Fibroblast of skin of back (primary cell): ENCODE data around the gene CNGA3. TPM values are rescaled to one million over a fixed set of nuclear protein-coding genes. Genes with fewer than 3 reads are reported as not detected.
A peak's percentile ranks its signal among the peaks of the same experiment; 100 is the strongest.
"Not testable (repeated sequence)": the region's sequence is repeated elsewhere in the genome, so short reads cannot be mapped to it uniquely, and the experiment has no call there.

ENCODE experiments used
- DNase-seq: peaks from one replicate; pipeline ENCODE4 v3.0.0-alpha.2; 2013
- polyA plus RNA-seq, 2 experiments: library from polyadenylated mRNA; unstranded; fragments of 120-200 nt; gene quantifications; one replicate each; pipeline ENCODE4 v1.2.1, GENCODE V29; 2013; ENCODE audit not compliant: insufficient read length in 2 of 2

Gene CNGA3
- polyA plus RNA-seq (2013, experiment 1 of 2; ENCODE audit: insufficient read length): not detected
- polyA plus RNA-seq (2013, experiment 2 of 2; ENCODE audit: insufficient read length): not detected

GRCh38 chr2:98346311-98347236, at the start of gene CNGA3:
CNGA3 (plus strand) TSS chr2:98346456; CDS start chr2:98369976, 23,520 bp downstream.
- peak; percentile 35 for DNase-seq

DNA sequence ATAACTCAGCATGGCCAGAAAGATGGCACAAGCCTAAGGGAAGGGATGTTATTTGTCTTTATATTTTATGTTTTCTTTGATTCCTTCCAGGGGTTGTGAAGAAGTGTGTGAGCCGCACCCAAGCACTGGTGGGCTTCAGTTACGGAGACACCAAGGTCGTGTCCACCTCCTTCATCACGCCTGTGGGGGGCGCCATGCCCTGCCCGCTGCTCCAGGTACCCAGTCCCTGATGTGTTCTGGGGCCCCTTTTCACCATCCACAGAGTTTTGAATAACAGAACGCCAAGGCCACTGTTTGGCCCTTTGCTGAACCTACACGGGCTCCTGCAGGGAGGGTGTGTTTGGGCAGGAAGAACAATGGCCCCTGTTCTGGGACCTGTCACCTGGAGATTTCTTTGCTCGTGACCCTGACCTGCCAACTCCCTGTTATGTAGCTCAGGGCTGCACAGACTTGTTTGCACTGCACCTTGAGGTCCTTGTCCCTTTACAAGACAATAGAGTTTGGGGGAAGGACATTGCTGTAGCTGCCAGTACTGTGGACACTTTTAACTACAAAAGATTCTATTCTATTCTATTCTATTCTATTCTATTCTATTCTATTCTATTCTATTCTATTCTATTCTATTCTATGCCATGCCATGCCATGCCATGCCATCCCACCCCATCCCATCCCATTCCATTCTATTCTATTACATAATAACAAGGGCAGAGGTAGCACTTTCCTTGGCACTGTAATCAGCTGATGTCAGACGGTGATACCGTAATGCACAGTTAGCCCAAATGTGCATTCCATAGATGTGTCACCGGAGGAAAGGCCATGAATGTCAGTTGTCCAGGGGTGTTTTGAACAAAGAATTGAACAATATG, 48.2 kb upstream of the CNGA3 start:
- DNase-seq: no peak

GRCh38 chr2:98298683-98299164, 47.5 kb upstream of the CNGA3 start:
- DNase-seq: no peak

GRCh38 chr2:98299211-98299905, 46.9 kb upstream of the CNGA3 start:
- no peak for DNase-seq

- no peak for DNase-seq
Observed at GRCh38 chr2:98300141-98300874, 45.9 kb upstream of the CNGA3 start.

DNA sequence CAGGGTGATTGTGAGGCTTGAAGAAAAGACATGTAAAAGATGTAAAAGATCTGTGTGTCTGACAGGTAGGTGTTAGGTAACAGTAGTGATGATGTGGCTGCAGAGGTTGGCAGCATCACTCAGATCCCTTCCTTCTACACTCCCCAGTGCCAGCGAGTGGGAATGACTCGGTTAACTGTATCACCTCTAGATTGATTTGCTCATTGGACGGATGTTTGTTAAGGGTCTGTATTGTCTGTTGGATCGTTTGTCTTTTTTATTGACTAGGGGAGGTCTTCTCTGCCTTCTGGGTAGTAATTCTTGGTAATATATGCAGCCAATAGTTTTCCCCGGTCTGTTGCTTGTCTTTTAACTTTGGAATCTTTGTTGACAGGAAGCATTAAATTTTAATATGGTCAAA, 44.8 kb upstream of the CNGA3 start:
- DNase-seq: no peak

DNA sequence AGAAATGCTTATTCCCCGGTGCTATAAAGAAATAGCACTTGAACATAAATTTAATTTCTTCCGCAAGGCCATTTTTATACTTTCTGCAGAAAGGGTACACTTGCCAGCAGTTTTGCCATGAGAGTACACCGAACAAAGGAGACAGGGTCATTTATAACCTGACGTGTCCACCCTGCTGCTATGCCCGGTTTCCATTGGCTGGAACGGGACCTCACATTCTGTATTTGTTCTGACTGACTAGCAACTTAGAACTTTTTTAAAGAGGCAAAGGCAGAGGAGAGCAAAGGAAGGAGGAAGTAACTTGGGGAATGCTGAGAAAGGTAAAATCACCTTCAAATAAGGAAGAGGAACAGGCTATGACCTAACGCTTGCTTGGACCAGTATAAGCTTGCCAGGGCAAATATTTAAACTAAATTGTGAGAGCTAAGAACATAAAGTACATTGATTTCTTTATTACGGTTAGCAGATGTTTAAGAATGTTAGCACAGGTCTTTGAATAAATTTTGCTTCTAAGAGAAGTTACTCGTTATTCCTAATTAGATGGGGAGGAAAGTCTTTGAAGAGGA, 39.0 kb upstream of the CNGA3 start:
- not testable (repeated sequence) for DNase-seq

- peak; percentile 23 for DNase-seq
Observed at GRCh38 chr2:98308068-98308467, 38.2 kb upstream of the CNGA3 start.

- no peak for DNase-seq
Observed at GRCh38 chr2:98308532-98308931, 37.7 kb upstream of the CNGA3 start.

DNA sequence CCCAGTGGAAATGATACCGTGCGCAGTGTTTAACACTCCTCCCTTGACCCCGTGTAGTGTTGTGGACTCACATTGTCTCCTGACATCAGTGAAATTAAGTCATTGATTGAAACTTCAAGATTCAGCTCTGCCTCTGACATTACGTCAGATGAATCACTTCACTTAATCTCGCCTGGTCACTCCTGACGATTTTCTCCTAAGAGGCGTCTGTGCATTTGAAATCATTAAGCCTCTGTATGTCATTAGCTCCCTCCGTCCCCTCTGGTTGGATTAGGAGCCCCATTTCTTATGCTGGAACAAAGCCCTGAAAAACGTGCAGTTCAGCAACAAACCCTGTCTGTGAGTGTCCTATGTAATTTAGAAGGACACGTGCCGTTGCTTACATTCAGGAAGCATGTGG, 36.7 kb upstream of the CNGA3 start:
- DNase-seq: no peak

DNA sequence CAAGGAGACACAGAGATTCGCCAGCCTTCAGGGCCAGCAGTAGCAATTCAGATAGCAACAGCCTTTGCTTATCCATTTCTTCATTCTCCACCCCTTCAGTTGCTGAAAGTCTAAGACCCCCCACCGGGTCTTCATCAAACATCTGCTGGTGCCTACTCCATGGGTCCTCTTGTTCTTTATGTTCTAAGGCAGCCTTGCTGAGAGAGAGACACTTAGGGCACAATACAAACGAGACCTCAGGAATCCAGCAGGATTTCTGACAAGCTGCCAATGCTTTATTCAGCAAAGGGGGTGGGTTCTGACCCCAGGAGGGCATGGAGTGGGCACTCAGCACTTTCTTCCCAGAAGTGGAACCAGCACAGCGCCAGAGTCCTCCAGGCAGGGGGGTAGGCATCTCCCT, 36.2 kb upstream of the CNGA3 start:
- DNase-seq: no peak

DNA sequence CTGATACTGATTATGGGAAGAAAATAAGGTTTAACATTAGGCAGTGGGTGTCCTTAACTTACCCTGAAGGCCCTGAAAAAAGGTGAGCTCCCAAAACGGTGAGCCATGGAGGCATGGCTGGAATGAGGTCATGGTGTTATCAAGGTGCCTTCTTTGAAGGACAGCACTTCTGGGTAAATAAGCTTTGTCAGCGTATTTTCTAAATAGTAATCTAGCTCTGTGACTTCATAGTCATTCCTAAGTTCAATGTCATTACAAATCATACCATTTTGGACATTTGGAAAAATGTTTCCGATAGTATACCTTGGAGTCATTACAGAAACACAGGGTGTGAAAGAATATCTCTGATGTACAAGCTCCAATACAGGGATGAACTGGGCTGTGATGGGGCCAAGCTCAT, 35.2 kb upstream of the CNGA3 start:
- DNase-seq: no peak

- no peak for DNase-seq
Observed at GRCh38 chr2:98311771-98312545, 34.3 kb upstream of the CNGA3 start.

GRCh38 chr2:98313492-98314250, 32.6 kb upstream of the CNGA3 start:
- no peak for DNase-seq

- DNase-seq: no peak
Observed at GRCh38 chr2:98314251-98314650, 32.0 kb upstream of the CNGA3 start.

GRCh38 chr2:98315957-98316356, 30.3 kb upstream of the CNGA3 start:
- no peak for DNase-seq

- no peak for DNase-seq
Observed at GRCh38 chr2:98317214-98317613, 29.0 kb upstream of the CNGA3 start.

DNA sequence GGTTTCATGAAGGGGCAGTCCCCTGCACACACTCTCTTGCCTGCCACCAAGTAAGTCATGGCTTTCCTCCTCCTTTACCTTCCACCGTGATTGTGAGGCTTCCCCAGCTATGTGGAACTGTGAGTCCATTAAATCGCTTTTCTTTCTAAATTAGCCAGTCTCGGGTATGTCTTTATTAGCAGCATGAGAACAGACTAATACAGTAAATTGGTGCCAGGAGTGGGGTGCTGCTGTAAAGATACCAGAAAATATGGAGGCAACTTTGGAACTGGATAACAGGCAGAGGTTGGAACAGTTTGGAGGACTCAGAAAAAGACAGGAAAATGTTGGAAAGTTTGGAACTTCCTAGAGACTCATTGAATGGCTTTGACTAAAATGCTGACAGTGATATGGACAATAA, 26.1 kb upstream of the CNGA3 start:
- DNase-seq: not testable (repeated sequence)

DNA sequence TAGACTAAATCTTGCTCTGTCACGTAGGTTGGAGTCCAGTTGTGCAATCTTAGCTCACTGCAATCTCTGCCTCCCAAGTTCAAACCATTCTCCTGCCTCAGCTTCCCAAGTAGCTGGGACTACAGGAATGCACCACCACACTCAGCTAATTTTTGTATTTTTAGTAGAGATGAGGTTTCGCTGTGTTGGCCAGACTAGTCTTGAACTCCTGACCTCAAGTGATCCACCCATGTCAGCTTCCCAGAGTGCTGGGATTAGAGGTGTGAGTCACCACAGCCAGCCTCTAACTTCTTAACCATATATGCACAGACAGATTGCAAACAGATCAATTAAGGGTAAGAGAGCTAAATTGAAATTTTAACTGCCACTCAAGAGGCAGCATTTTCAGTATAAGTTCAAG, 22.1 kb upstream of the CNGA3 start:
- DNase-seq: peak; percentile 56

- no peak for DNase-seq
Observed at GRCh38 chr2:98327776-98328175, 18.5 kb upstream of the CNGA3 start.
